Body of pancreas (tissue), 4 donors: Measurements from ENCODE around the gene KCNF1. TPM values are rescaled to one million over a fixed set of nuclear protein-coding genes. Genes with fewer than 3 reads are reported as not detected.
"Not testable (repeated sequence)": the region's sequence is repeated elsewhere in the genome, so short reads cannot be mapped to it uniquely, and the experiment has no call there.

Experiments
- ATAC-seq: fragments of 150-250 bp; one replicate; pipeline ENCODE4 v1.9.1; 2016
- DNase-seq, 4 donors: peaks; one replicate each; pipeline ENCODE4 v3.0.0-alpha.2; 2019
- H3K27ac ChIP-seq, 4 donors: fragments of 200-600 bp; sonication (generic); 1 replicate in 3 of 4; 2 replicates in 1 of 4; pipeline versions ENCODE4 v1.5.1 to v1.6.1; 2016 to 2019; ENCODE audit warnings: mild to moderate bottlenecking in 1 of 4, mixed read lengths in 1 of 4, moderate library complexity in 1 of 4
- H3K27me3 ChIP-seq, 2 donors: fragments of 200-600 bp; sonication (generic); one replicate each; pipeline ENCODE4 v1.6.0; 2016; ENCODE audit warnings: mild to moderate bottlenecking in 1 of 2
- H3K36me3 ChIP-seq, 2 donors: fragments of 200-600 bp; sonication (generic); replicated peaks in 1 of 2; 2 replicates each; pipeline ENCODE4 v1.5.1; 2016; ENCODE audit warnings: low read depth in 2 of 2; ENCODE audit not compliant: insufficient read depth in 1 of 2
- H3K4me1 ChIP-seq: fragments of 200-600 bp; sonication (generic); one replicate; pipeline ENCODE4 v1.6.0; 2016
- H3K4me3 ChIP-seq, 2 donors: fragments of 200-600 bp; sonication (generic); 1 replicate in 1 of 2; 2 replicates in 1 of 2; pipeline ENCODE4 v1.5.1; 2016 to 2019
- H3K9me3 ChIP-seq, 3 donors: fragments of 200-600 bp; sonication (generic); 1 replicate in 2 of 3; 2 replicates in 1 of 3; pipeline ENCODE4 v1.5.1; 2016
- CTCF ChIP-seq, 7 experiments: fragments of 450-650 bp in 4 of 7; fragments of 200-600 bp in 3 of 7; sonication (generic) in 3 of 7; IDR thresholded peaks; one replicate each; pipeline ENCODE4 v1.5.1; 2016 to 2019; ENCODE audit warnings: antibody characterized with exemption in 7 of 7
- POLR2A ChIP-seq, 3 donors: fragments of 450-650 bp; IDR thresholded peaks; one replicate each; pipeline ENCODE4 v1.6.1; 2016; ENCODE audit warnings: antibody characterized with exemption in 3 of 3, mild to moderate bottlenecking in 2 of 3
- WGBS, 2 donors: methylation state at CpG; one replicate each; pipeline ENCODE4 v1.1.5; 2017; 5-methylcytosine and 5-hydroxymethylcytosine counted together
- intact Hi-C: fragments of 100-400 bp; cut with DNase I; formaldehyde crosslinking; loops from one replicate; pipeline ENCODE4 v1.15.1; 2023
- total RNA-seq, 2 donors: library from RNA; depleted of rRNA; stranded (reverse); fragments of >200 nt; gene quantifications; one replicate each; pipeline ENCODE4 v1.1.0, GENCODE V29; 2016

KCNF1 gene
- total RNA-seq, 2 donors from 2014 or later: 5.3 TPM; not detected in 1

DNA sequence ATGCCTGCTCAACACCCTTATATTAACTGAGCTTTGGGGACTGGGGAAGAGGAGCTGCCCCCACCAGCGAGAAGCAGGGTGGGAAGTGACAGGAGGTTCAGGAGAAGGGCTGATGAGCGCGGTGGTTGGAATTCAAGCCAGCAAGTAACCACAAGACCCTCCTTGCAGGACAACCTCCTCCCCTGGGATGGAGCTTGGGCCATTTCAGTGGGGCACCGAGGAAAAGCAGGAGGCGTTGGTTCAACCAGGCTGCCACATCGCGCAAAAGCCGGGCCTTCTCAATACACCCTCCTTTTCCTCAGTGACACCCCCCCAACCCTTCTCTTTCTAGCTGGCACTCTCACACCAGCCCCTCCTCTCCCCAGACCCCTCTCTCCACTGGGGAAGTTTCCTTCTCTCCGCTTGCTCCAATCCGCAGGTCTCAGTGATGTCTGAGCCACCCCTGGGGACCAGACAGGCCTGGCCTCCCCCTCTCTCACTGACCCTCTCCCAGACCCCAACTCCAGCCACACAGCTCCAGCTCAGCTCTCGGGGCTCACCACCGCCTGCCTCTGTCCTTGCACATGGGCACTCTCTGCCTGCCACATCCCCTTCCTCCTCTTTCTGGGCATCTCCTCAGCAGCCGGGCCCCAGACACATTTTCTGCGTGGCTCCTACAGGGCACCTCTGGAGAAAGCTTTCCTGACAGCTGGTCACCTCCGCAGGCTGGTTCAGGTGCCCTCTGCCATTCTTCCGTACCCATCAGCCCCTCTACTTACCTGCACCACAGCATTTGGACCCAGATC is 44.5 kb downstream of the KCNF1 start:
- Histone ChIP-seq H3K27me3 (no peaks in the 10 kb centered on the region), H3K27ac (no peak overlapping the region), H3K9me3 (no peaks in the 10 kb centered on the region), H3K4me1 (no peaks in the 10 kb centered on the region), H3K36me3 (no peaks in the 10 kb centered on the region), H3K4me3 (no peak overlapping the region)
- TF ChIP-seq CTCF (IDR thresholded peaks at IDR 0.05) (no peak), POLR2A (IDR thresholded peaks at IDR 0.05) (no peak)
- intact Hi-C loops: no loop called here
- 92 to 93% methylated on average over 16 of the region's 16 CpGs for WGBS, 2 donors
- DNase-seq (no peak), ATAC-seq (no peak)

- ATAC-seq (no peak), DNase-seq (no peak)
- Histone ChIP-seq H3K27me3 (no peaks in the 10 kb centered on the region), H3K4me1 (no peaks in the 10 kb centered on the region), H3K36me3 (no peaks in the 10 kb centered on the region), H3K9me3 (no peaks in the 10 kb centered on the region), H3K27ac (no peak overlapping the region), H3K4me3 (no peak overlapping the region)
- intact Hi-C loops: no loop called here
- 64 to 69% methylated on average over 3 of the region's 3 CpGs for WGBS, 2 donors
- TF ChIP-seq CTCF (IDR thresholded peaks at IDR 0.05): no peak
- TF ChIP-seq POLR2A (IDR thresholded peaks at IDR 0.05): no peak
Observed at GRCh38 chr2:10957391-10957790, 45.7 kb downstream of the KCNF1 start.

DNA sequence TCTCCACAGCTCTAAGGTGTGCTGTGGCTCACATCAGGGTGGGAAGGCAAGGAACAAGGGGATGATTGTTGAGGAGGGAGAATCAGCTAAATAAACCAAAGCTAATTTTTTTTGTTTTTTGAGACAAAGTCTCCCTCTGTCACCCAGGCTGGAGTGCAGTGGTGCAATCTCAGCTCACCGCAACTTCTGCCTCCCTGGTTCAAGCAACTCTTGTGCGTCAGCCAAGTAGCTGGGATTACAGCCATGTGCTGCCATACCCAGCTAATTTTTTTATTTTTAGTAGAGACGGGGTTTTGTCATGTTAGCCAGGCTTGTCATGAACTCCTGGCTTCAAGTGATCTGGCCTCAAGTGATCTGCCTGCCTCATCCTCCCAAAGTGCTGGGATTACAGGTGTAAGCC is 46.7 kb downstream of the KCNF1 start:
- ATAC-seq, H3K4me3 ChIP-seq, intact Hi-C loops, DNase-seq, H3K36me3 ChIP-seq, H3K4me1 ChIP-seq, H3K27me3 ChIP-seq, H3K9me3 ChIP-seq, H3K27ac ChIP-seq: not testable (repeated sequence)
- 38 to 43% methylated on average over 3 of the region's 3 CpGs for WGBS, 2 donors

DNA sequence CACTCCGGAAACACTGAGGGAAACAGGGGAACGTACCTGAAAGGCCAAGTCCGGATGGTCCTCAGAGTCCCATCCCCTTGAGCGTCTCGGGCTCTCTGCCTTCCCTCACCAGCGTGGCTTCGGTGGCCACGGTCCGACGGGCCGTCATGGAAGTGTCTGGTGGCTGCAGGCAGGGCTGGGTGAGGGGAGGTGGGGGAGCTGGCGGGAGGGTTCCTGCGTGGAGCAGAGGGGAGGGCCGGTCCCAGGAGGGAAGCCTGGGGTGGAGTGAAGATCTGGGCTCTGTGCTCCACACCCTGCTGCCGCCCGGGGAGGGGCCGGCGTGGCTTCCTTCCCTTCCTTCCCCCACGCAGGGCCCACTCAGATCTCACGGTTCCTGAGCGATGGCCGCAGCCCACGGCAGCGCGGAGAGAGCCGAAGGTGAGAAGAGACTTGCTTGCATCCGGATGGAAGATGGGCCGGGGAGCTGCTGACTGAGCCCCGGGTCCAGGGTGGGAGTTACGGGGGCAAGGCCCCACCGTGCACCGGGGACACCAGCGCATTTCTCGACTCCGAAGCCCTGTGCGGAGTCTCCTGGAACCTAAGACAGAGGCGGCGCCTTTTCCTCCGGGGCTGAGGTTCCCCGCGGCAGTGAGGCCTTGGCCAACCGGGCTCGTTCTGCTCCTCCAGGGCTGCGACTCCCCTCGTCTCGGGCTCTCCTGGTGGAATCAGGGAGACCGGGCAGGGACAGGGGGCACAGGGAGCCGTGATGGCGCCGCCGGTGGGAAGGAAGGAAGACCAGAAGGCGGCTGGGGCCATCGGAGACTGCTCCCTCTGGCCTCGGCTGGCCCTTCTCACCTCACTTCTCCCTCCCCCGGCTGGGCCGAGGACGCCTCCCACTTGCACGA is 49.1 kb downstream of the KCNF1 start:
- intact Hi-C loops: loop anchor here (10.0 kb wide), 1 partner anchor 134 kb away; no protein-coding TSS in a partner anchor
- no peaks in the 10 kb centered on the region for H3K27me3 ChIP-seq
- DNase-seq: no peak
- no peak overlapping the region for H3K27ac ChIP-seq
- ATAC-seq: no peak
- 81 to 85% methylated on average over 27 to 54 of the region's 58 CpGs for WGBS, 2 donors
- no peaks in the 10 kb centered on the region for H3K36me3 ChIP-seq
- TF ChIP-seq CTCF (IDR thresholded peaks at IDR 0.05): no peak
- TF ChIP-seq POLR2A (IDR thresholded peaks at IDR 0.05): no peak
- no peaks in the 10 kb centered on the region for H3K9me3 ChIP-seq
- no peak overlapping the region for H3K4me3 ChIP-seq
- H3K4me1 ChIP-seq: no peaks in the 10 kb centered on the region

DNA sequence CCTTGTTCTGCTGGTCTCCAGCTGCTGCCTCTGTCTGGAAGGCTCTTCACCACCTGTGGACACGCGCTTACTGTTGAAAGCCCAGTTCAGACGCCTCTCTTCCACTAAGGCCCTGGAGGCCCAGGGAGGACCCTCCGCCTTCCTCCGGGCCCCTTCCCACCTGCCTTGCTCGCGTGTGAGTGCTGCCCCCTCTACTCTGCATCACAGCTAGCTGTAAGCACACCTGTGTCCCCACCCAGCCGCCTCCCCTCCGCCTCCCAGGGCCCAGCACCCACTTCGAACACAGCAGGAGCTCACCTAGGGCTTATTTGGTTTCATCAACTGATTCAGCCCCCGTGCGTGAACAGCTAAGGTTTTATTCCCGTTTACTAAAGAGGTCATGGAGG is 49.7 kb downstream of the KCNF1 start:
- Histone ChIP-seq H3K27ac (no peak overlapping the region), H3K36me3 (no peaks in the 10 kb centered on the region), H3K4me3 (no peak overlapping the region), H3K9me3 (no peaks in the 10 kb centered on the region), H3K27me3 (no peaks in the 10 kb centered on the region), H3K4me1 (no peaks in the 10 kb centered on the region)
- intact Hi-C loops: loop anchor here (10.0 kb wide), 1 partner anchor 133 kb away; no protein-coding TSS in a partner anchor
- DNase-seq (no peak), ATAC-seq (no peak)
- no peak for TF ChIP-seq CTCF (IDR thresholded peaks at IDR 0.05)
- TF ChIP-seq POLR2A (IDR thresholded peaks at IDR 0.05): no peak
- WGBS, 2 donors: 71 to 78% methylated on average over 13 of the region's 13 CpGs
